Ishikawa (cell line): Measurements from ENCODE around the gene BCAP31.

ENCODE experiments used
- CEBPB ChIP-seq: IDR thresholded peaks from 2 replicates; pipeline ENCODE4 v1.6.1; 2012
- CREB1 ChIP-seq: IDR thresholded peaks from 2 replicates; pipeline ENCODE4 v1.6.1; 2012; ENCODE audit warnings: low read depth
- EGR1 ChIP-seq: IDR thresholded peaks from 2 replicates; pipeline ENCODE4 v1.6.1; 2012
- EP300 ChIP-seq: IDR thresholded peaks from 2 replicates; pipeline ENCODE4 v1.6.1; 2012; ENCODE audit warnings: borderline replicate concordance
- FOXM1 ChIP-seq: IDR thresholded peaks from 2 replicates; pipeline ENCODE4 v1.6.1; 2012; ENCODE audit warnings: low read depth, borderline replicate concordance
- NFIC ChIP-seq: IDR thresholded peaks from 2 replicates; pipeline ENCODE4 v1.6.1; 2012
- RAD21 ChIP-seq: IDR thresholded peaks from 2 replicates; pipeline ENCODE4 v1.6.1; 2012; ENCODE audit warnings: low read depth
- TAF1 ChIP-seq: IDR thresholded peaks from 2 replicates; pipeline ENCODE4 v1.6.1; 2012; ENCODE audit warnings: low read depth, mild to moderate bottlenecking
- TCF12 ChIP-seq: IDR thresholded peaks from 2 replicates; pipeline ENCODE4 v1.6.1; 2012; ENCODE audit warnings: low read depth
- TEAD4 ChIP-seq: IDR thresholded peaks from 2 replicates; pipeline ENCODE4 v1.6.1; 2012
- YY1 ChIP-seq: IDR thresholded peaks from 2 replicates; pipeline ENCODE4 v1.6.1; 2012; ENCODE audit warnings: low read depth
- ZBTB7A ChIP-seq: IDR thresholded peaks from 2 replicates; pipeline ENCODE4 v1.6.1; 2012; ENCODE audit warnings: low read depth
- TF ChIP-seq, protein P1 (sequence below): IDR thresholded peaks from 2 replicates; pipeline ENCODE4 v1.6.1; 2012
- TF ChIP-seq, protein P2 (sequence below): IDR thresholded peaks from 2 replicates; pipeline ENCODE4 v1.6.1; 2012; ENCODE audit warnings: low read depth, mild to moderate bottlenecking
- TF ChIP-seq, protein P3 (sequence below): IDR thresholded peaks from 2 replicates; pipeline ENCODE4 v1.6.1; 2012

Gene BCAP31

DNA sequence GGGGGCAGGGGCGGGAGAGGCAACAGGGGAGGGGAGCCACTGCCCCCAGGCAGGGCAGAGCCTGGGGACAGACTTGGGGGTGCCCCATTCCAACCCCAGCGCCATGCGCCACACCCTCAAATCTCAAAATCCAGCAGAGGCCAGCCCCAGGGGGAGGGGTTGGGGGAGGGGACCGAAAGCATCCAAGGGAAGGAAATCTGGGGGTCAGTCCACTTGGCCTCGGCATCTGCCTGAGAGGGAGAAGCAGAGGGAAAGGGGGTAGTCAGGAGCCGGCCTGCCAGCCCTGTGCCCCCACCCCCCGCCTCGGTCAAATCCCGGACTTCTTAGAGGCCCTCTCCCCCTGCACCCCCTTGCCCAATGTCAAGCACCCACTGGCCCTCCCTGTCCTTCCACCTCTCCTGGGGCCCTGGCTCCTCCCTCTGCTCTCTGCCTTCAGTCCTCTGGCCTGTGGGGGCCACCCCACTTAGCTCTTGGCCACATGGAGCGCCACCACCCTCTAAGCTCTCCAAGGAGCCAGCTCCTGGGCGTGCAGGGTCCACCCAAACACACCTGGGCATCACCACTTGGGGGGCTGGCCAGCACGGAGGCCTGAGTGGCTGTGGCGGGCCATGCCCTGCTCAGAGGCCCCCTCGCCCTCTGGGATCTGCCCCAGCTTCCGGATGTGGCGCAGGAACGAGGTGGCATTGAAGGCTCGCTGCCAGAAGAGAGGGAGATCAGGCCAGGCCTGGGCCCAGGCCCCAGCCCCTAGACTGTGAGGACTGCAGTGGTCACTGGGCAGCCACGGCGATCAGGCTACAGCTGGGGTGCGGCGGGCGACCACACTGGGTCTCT is 54.1 kb downstream of the BCAP31 start:
- TF ChIP-seq TAF1 (no peak), CREB1 (no peak), RAD21 (no peak), TCF12 (no peak), TEAD4 (no peak), NFIC (no peak), CEBPB (no peak), ZBTB7A (no peak)
- TF ChIP-seq, protein P1, sequence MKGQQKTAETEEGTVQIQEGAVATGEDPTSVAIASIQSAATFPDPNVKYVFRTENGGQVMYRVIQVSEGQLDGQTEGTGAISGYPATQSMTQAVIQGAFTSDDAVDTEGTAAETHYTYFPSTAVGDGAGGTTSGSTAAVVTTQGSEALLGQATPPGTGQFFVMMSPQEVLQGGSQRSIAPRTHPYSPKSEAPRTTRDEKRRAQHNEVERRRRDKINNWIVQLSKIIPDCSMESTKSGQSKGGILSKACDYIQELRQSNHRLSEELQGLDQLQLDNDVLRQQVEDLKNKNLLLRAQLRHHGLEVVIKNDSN = no peak

DNA sequence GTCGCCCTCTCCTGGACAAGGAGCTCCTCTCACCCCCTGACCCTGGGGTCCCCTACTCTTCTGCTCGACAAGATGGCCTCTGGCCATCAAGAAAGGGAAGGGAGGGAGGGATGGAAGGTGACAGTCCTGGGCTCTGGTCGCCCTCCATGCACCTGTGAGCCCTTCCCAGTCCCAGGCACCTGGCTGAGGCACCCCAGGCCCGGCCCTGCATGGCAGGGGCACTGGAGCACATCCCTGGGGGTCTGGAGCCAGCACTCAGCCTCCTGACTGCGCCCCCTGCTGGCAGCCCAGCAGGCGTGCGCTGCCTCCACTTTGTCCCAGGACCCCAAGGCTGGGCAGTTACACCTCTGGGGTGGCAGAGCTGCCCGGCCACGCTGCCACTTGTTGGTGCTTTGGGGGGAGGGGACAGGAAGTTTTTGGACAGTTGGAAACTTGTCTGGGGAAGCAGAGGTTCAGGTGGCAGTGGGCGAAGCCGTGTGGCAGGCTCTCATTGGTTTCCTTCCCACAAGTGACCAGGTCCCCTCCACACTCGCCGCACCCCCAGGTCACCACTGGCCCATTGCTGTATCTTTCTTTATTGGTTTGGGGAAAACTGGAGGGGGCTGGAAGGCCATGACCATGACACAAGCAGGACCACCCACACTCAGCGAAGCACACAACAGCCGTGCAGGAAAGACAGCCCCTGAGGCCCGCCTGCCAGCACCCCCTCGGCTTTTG is 54.9 kb downstream of the BCAP31 start:
- no peak for TF ChIP-seq TEAD4
- TF ChIP-seq EP300 = no peak
- no peak for TF ChIP-seq YY1
- TF ChIP-seq, protein P1 = no peak
- TF ChIP-seq EGR1 = no peak
- TF ChIP-seq, protein P2, sequence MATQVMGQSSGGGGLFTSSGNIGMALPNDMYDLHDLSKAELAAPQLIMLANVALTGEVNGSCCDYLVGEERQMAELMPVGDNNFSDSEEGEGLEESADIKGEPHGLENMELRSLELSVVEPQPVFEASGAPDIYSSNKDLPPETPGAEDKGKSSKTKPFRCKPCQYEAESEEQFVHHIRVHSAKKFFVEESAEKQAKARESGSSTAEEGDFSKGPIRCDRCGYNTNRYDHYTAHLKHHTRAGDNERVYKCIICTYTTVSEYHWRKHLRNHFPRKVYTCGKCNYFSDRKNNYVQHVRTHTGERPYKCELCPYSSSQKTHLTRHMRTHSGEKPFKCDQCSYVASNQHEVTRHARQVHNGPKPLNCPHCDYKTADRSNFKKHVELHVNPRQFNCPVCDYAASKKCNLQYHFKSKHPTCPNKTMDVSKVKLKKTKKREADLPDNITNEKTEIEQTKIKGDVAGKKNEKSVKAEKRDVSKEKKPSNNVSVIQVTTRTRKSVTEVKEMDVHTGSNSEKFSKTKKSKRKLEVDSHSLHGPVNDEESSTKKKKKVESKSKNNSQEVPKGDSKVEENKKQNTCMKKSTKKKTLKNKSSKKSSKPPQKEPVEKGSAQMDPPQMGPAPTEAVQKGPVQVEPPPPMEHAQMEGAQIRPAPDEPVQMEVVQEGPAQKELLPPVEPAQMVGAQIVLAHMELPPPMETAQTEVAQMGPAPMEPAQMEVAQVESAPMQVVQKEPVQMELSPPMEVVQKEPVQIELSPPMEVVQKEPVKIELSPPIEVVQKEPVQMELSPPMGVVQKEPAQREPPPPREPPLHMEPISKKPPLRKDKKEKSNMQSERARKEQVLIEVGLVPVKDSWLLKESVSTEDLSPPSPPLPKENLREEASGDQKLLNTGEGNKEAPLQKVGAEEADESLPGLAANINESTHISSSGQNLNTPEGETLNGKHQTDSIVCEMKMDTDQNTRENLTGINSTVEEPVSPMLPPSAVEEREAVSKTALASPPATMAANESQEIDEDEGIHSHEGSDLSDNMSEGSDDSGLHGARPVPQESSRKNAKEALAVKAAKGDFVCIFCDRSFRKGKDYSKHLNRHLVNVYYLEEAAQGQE = no peak
- TF ChIP-seq ZBTB7A = no peak
- TF ChIP-seq TAF1 = no peak
- TF ChIP-seq, protein P3, sequence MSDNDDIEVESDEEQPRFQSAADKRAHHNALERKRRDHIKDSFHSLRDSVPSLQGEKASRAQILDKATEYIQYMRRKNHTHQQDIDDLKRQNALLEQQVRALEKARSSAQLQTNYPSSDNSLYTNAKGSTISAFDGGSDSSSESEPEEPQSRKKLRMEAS = no peak
- no peak for TF ChIP-seq FOXM1
- no peak for TF ChIP-seq CEBPB
- no peak for TF ChIP-seq CREB1
- no peak; the same call in 1 of the 2 replicates for TF ChIP-seq RAD21
- no peak for TF ChIP-seq NFIC

DNA sequence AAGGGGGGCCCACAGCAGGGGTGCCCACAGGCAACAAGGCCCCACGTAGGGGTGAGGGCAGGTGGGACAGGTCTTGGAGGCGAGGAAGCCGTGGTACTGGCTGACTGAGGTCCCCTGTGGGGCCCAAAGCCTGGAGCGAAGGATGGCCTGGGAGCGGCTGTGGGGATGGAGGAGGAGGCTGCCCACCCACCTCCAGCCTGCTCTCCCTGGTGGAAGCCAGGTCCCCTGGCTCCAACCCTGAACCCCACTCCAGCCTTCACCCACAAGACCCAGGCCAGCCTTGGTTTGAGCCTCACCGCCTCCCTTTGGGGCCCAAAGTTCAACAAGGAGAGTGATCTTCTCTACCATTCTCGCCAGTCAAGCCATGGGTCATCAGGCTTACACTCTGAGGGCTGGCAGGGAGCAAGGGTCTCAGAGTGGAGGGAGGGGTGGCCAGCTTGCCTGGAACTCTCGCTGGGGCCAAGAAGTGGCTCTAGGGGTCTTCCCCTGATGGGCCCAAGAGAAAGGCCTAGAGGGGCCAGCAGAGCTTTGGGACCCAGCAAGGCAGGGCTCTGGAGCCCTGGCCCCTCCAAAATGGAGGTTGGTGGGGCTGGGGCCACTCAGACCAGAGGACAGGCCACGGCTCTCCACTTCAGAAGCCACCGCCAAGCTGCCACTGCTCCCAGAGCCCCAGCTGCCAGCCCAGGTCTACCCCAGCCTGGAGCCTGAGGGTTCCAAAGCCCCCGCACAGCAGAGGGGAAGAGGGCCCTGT is 55.6 kb downstream of the BCAP31 start:
- no peak for TF ChIP-seq TCF12
- TF ChIP-seq FOXM1 = no peak
- TF ChIP-seq, protein P1 = no peak
- TF ChIP-seq CEBPB = no peak

DNA sequence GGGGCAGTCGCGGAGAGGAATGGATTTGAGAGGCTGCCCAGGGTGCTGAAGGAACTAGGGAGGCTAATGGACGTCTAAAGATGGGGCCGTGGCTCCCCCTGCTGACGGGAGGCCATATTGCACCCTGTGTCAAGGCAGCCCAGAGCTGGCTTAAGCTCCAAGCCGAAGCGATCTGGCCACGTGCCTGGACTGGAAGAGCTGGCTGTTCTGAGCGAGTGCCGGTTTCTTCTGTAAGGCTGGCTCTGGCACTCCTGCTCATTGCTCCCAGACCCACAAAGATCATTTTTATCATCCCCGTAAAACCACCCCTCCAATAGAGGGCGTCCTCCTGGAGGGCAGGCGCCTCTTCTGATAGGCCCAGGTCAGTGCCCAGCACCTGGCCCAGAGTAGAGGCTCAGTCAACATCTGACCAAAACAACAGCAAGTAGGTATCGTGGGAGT is 56.2 kb downstream of the BCAP31 start:
- TF ChIP-seq ZBTB7A (no peak), CEBPB (no peak), RAD21 (peak; percentile 78), EP300 (no peak), TCF12 (no peak), YY1 (0 out of 2 replicates have a peak, but pooled peaks have one; percentile 24), CREB1 (no peak), NFIC (no peak)
- TF ChIP-seq, protein P1 = peak; percentile 75
- TF ChIP-seq, protein P2 = peak; percentile 29; the same call in 1 of the 2 replicates
- TF ChIP-seq, protein P3 = peak; percentile 65; the same call in 1 of the 2 replicates
